Mesothelial cell of epicardium (in vitro differentiated cells): ENCODE measurements around the gene PRLHR. TPM values are rescaled to one million over a fixed set of nuclear protein-coding genes. Genes with fewer than 3 reads are reported as not detected.

ENCODE experiments used
- DNase-seq, 2 experiments: peaks; one replicate each; pipeline ENCODE4 v3.0.0; 2021; ENCODE audit warnings: low spot score in 2 of 2; ENCODE audit not compliant: unreplicated experiment in 2 of 2
- H3K27ac Mint-ChIP-seq: 2 replicates; pipeline ENCODE4 v1.8.0; 2021; ENCODE audit warnings: mixed read lengths
- H3K27me3 Mint-ChIP-seq: 2 replicates; pipeline ENCODE4 v1.8.0; 2021; ENCODE audit warnings: low read depth, mixed read lengths
- H3K36me3 Mint-ChIP-seq: 2 replicates; pipeline ENCODE4 v1.8.0; 2021; ENCODE audit warnings: mixed read lengths
- H3K4me1 Mint-ChIP-seq: 2 replicates; pipeline ENCODE4 v1.8.0; 2021; ENCODE audit warnings: mixed read lengths
- H3K4me3 Mint-ChIP-seq: 2 replicates; pipeline ENCODE4 v1.8.0; 2021; ENCODE audit warnings: mild to moderate bottlenecking, moderate library complexity, mixed read lengths
- H3K9me3 Mint-ChIP-seq: 2 replicates; pipeline ENCODE4 v1.8.0; 2021; ENCODE audit warnings: mixed read lengths
- CTCF ChIP-seq: fragments of 200-600 bp; sonication (generic); IDR thresholded peaks from one replicate; pipeline ENCODE4 v1.5.0; 2021; ENCODE audit warnings: antibody characterized with exemption; ENCODE audit not compliant: unreplicated experiment
- total RNA-seq: library from RNA; stranded (reverse); gene quantifications from 3 replicates; pipeline ENCODE4 v1.2.1, GENCODE V29; 2021

PRLHR gene
- total RNA-seq, 1 donor from 2014 or later: not detected

- DNase-seq: no peak
- TF ChIP-seq CTCF: no peak
- Mint-ChIP-seq H3K27ac (no peak overlapping the region), H3K4me1 (no peaks in the 10 kb centered on the region), H3K27me3 (peaks cover 81% of the 10 kb centered on the region), H3K9me3 (no peaks in the 10 kb centered on the region), H3K4me3 (no peak overlapping the region), H3K36me3 (no peaks in the 10 kb centered on the region)
Measured at GRCh38 chr10:118545381-118545780, 50.1 kb downstream of the PRLHR start.

- H3K9me3 Mint-ChIP-seq: no peaks in the 10 kb centered on the region
- no peak overlapping the region for H3K27ac Mint-ChIP-seq
- no peak for TF ChIP-seq CTCF
Measured at GRCh38 chr10:118544401-118544948, 51.0 kb downstream of the PRLHR start.

GRCh38 chr10:118543714-118544400 lies 51.6 kb downstream of the PRLHR start:
- peak; percentile 20 for TF ChIP-seq CTCF
- no peak overlapping the region for H3K4me3 Mint-ChIP-seq
- H3K27ac Mint-ChIP-seq: no peak overlapping the region
- no peaks in the 10 kb centered on the region for H3K4me1 Mint-ChIP-seq
- H3K36me3 Mint-ChIP-seq: no peaks in the 10 kb centered on the region
- no peak for DNase-seq
- H3K27me3 Mint-ChIP-seq: peaks cover 80% of the 10 kb centered on the region
- H3K9me3 Mint-ChIP-seq: peaks cover 2% of the 10 kb centered on the region

More at GRCh38 chr10:118544401-118544948, 51.0 kb downstream of the PRLHR start:
- Mint-ChIP-seq H3K36me3 (no peaks in the 10 kb centered on the region), H3K4me3 (no peak overlapping the region), H3K27me3 (peaks cover 81% of the 10 kb centered on the region), H3K4me1 (no peaks in the 10 kb centered on the region)
- DNase-seq: no peak

- Mint-ChIP-seq H3K9me3 (peaks cover 9% of the 10 kb centered on the region), H3K4me1 (no peaks in the 10 kb centered on the region), H3K4me3 (no peak overlapping the region), H3K27me3 (peaks cover 79% of the 10 kb centered on the region), H3K27ac (no peak overlapping the region), H3K36me3 (no peaks in the 10 kb centered on the region)
- no peak for TF ChIP-seq CTCF
- DNase-seq: no peak
Measured at GRCh38 chr10:118542745-118543144, 52.7 kb downstream of the PRLHR start.

GRCh38 chr10:118542205-118542604 lies 53.2 kb downstream of the PRLHR start:
- Mint-ChIP-seq H3K4me1 (no peaks in the 10 kb centered on the region), H3K36me3 (no peaks in the 10 kb centered on the region), H3K9me3 (peaks cover 13% of the 10 kb centered on the region), H3K27ac (no peak overlapping the region), H3K27me3 (peaks cover 74% of the 10 kb centered on the region), H3K4me3 (no peak overlapping the region)
- DNase-seq: no peak
- no peak for TF ChIP-seq CTCF
